ENCODE data around the gene MLLT6.

The MLLT6 gene

GRCh38 chr17:38711792-38712571, 6.9 kb downstream of the MLLT6 start:
- DNase-seq: no peak
- no peaks in the 10 kb centered on the region for H4K20me1 ChIP-seq (ENCODE audit: insufficient read depth, low read length)
- H2AFZ ChIP-seq (ENCODE audit: low read length): no peak overlapping the region
- no peak overlapping the region for H3K4me2 ChIP-seq (ENCODE audit: low read depth, low read length)
- H3F3A ChIP-seq (ENCODE audit: insufficient read depth, low read length): no peaks in the 10 kb centered on the region
- H3K9me3 ChIP-seq (replicated peaks; ENCODE audit: insufficient read depth, low read length): no peaks in the 10 kb centered on the region
- no peaks in the 10 kb centered on the region for H3K27me3 ChIP-seq (replicated peaks; ENCODE audit: insufficient read depth, low read length)
- TF ChIP-seq EZH2phosphoT487 (IDR thresholded peaks at IDR 0.05; ENCODE audit: low read length) (no peak), CTCF (IDR thresholded peaks at IDR 0.05; ENCODE audit: low read length) (no peak)
- H3K79me2 ChIP-seq (ENCODE audit: low read length): peaks cover 40% of the 10 kb centered on the region
- 0 out of 2 replicates have a peak, but pooled peaks cover 5% of the 10 kb centered on the region for H3K36me3 ChIP-seq (replicated peaks; ENCODE audit: insufficient read depth, low read length)
- peaks cover 5% of the 10 kb centered on the region; the same call in 1 of the 2 replicates for H3K4me1 ChIP-seq (ENCODE audit: low read length)
- no peak overlapping the region for H3K27ac ChIP-seq (ENCODE audit: low read length)
- no peaks in the 10 kb centered on the region for H3K9me2 ChIP-seq (replicated peaks; ENCODE audit: insufficient read depth, low read length)
- H3K4me3 ChIP-seq (ENCODE audit: low read length): no peak overlapping the region
- no peak overlapping the region for H3K9ac ChIP-seq (ENCODE audit: low read length)

- H4K20me1 ChIP-seq (ENCODE audit: insufficient read depth, low read length): no peaks in the 10 kb centered on the region
- TF ChIP-seq EZH2 (optimal IDR thresholded peaks at IDR 0.05; ENCODE audit: low read depth, low read length) (no peak), EZH2phosphoT487 (IDR thresholded peaks at IDR 0.05; ENCODE audit: low read length) (no peak), CTCF (IDR thresholded peaks at IDR 0.05; ENCODE audit: low read length) (no peak)
- H3K36me3 ChIP-seq (replicated peaks; ENCODE audit: insufficient read depth, low read length): 0 out of 2 replicates have a peak, but pooled peaks cover 5% of the 10 kb centered on the region
These were observed 7.5 kb downstream of the MLLT6 start for GRCh38 chr17:38712593-38712992.

GRCh38 chr17:38713456-38714075, 8.5 kb downstream of the MLLT6 start:
- no peaks in the 10 kb centered on the region for H3K36me3 ChIP-seq (replicated peaks; ENCODE audit: insufficient read depth, low read length)
- DNase-seq: no peak
- no peak overlapping the region for H3K27ac ChIP-seq (ENCODE audit: low read length)
- TF ChIP-seq EZH2 (optimal IDR thresholded peaks at IDR 0.05; ENCODE audit: low read depth, low read length) (no peak), CTCF (IDR thresholded peaks at IDR 0.05; ENCODE audit: low read length) (no peak), EZH2phosphoT487 (IDR thresholded peaks at IDR 0.05; ENCODE audit: low read length) (no peak)
- H3F3A ChIP-seq (ENCODE audit: insufficient read depth, low read length): no peaks in the 10 kb centered on the region
- no peaks in the 10 kb centered on the region for H3K9me2 ChIP-seq (replicated peaks; ENCODE audit: insufficient read depth, low read length)
- no peaks in the 10 kb centered on the region for H3K4me1 ChIP-seq (ENCODE audit: low read length)
- no peak overlapping the region for H3K4me2 ChIP-seq (ENCODE audit: low read depth, low read length)
- H2AFZ ChIP-seq (ENCODE audit: low read length): no peak overlapping the region
- H3K9ac ChIP-seq (ENCODE audit: low read length): no peak overlapping the region
- H3K27me3 ChIP-seq (replicated peaks; ENCODE audit: insufficient read depth, low read length): no peaks in the 10 kb centered on the region
- H3K79me2 ChIP-seq (ENCODE audit: low read length): peaks cover 24% of the 10 kb centered on the region
- H4K20me1 ChIP-seq (ENCODE audit: insufficient read depth, low read length): no peaks in the 10 kb centered on the region
- no peak overlapping the region for H3K4me3 ChIP-seq (ENCODE audit: low read length)
- H3K9me3 ChIP-seq (replicated peaks; ENCODE audit: insufficient read depth, low read length): no peaks in the 10 kb centered on the region

More at GRCh38 chr17:38712593-38712992, 7.5 kb downstream of the MLLT6 start:
- H3K79me2 ChIP-seq (ENCODE audit: low read length): peaks cover 34% of the 10 kb centered on the region
- H3K4me2 ChIP-seq (ENCODE audit: low read depth, low read length): no peak overlapping the region
- DNase-seq: no peak
- no peak overlapping the region for H3K9ac ChIP-seq (ENCODE audit: low read length)
- no peak overlapping the region for H3K4me3 ChIP-seq (ENCODE audit: low read length)
- H3K27me3 ChIP-seq (replicated peaks; ENCODE audit: insufficient read depth, low read length): no peaks in the 10 kb centered on the region
- H3K27ac ChIP-seq (ENCODE audit: low read length): no peak overlapping the region
- H3K9me3 ChIP-seq (replicated peaks; ENCODE audit: insufficient read depth, low read length): no peaks in the 10 kb centered on the region
- H3K9me2 ChIP-seq (replicated peaks; ENCODE audit: insufficient read depth, low read length): no peaks in the 10 kb centered on the region
- no peak overlapping the region for H2AFZ ChIP-seq (ENCODE audit: low read length)
- no peaks in the 10 kb centered on the region for H3F3A ChIP-seq (ENCODE audit: insufficient read depth, low read length)
- H3K4me1 ChIP-seq (ENCODE audit: low read length): no peaks in the 10 kb centered on the region
